ENCODE measurements around the gene ECHS1.

GRCh38 chr10:133315847-133316246 lies 57.3 kb downstream of the ECHS1 start:
- TF ChIP-seq, protein P1, sequence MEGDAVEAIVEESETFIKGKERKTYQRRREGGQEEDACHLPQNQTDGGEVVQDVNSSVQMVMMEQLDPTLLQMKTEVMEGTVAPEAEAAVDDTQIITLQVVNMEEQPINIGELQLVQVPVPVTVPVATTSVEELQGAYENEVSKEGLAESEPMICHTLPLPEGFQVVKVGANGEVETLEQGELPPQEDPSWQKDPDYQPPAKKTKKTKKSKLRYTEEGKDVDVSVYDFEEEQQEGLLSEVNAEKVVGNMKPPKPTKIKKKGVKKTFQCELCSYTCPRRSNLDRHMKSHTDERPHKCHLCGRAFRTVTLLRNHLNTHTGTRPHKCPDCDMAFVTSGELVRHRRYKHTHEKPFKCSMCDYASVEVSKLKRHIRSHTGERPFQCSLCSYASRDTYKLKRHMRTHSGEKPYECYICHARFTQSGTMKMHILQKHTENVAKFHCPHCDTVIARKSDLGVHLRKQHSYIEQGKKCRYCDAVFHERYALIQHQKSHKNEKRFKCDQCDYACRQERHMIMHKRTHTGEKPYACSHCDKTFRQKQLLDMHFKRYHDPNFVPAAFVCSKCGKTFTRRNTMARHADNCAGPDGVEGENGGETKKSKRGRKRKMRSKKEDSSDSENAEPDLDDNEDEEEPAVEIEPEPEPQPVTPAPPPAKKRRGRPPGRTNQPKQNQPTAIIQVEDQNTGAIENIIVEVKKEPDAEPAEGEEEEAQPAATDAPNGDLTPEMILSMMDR (IDR thresholded peaks at IDR 0.05 in 8 of 11, conservative IDR thresholded peaks at IDR 0.05 in 3 of 11) = no peak
- TF ChIP-seq POLR2AphosphoS5 (IDR thresholded peaks at IDR 0.05) (no peak), POLR2A (IDR thresholded peaks at IDR 0.05) (no peak)

All from spleen (tissue), 7 donors.